Nephron (organoid): Measurements from ENCODE around the gene LSP1.

Experiments used
- H3K27ac Mint-ChIP-seq, 3 experiments: 2 replicates each; pipeline ENCODE4 v1.8.0; 2020; ENCODE audit warnings: mixed read lengths in 3 of 3, mild to moderate bottlenecking in 2 of 3, moderate library complexity in 1 of 3
- H3K27me3 Mint-ChIP-seq: 2 replicates; pipeline ENCODE4 v1.8.0; 2021; ENCODE audit warnings: low read depth, mild to moderate bottlenecking, moderate library complexity, mixed read lengths
- H3K36me3 Mint-ChIP-seq: 2 replicates; pipeline ENCODE4 v1.8.0; 2020; ENCODE audit warnings: low read depth, mixed read lengths
- H3K4me1 Mint-ChIP-seq: 2 replicates; pipeline ENCODE4 v1.8.0; 2020; ENCODE audit warnings: mixed read lengths
- H3K4me3 Mint-ChIP-seq, 3 experiments: 2 replicates each; pipeline ENCODE4 v1.8.0; 2020; ENCODE audit warnings: mild to moderate bottlenecking in 3 of 3, mixed read lengths in 3 of 3, moderate library complexity in 2 of 3
- H3K9me3 Mint-ChIP-seq: 2 replicates; pipeline ENCODE4 v1.8.0; 2020; ENCODE audit warnings: mixed read lengths
- CTCF ChIP-seq, 3 experiments: fragments of 200-600 bp; sonication (generic); IDR thresholded peaks; one replicate each; pipeline ENCODE4 v1.5.0; 2021; ENCODE audit warnings: antibody characterized with exemption in 3 of 3; ENCODE audit not compliant: unreplicated experiment in 3 of 3

LSP1 gene

GRCh38 chr11:1888811-1889210, 35.9 kb downstream of the LSP1 start:
- Mint-ChIP-seq H3K27ac (peak overlapping the region; percentile 45 to 77 (median 54)), H3K4me1 (peaks cover 6% of the 10 kb centered on the region), H3K4me3 (no peak overlapping the region), H3K36me3 (no peaks in the 10 kb centered on the region), H3K9me3 (no peaks in the 10 kb centered on the region), H3K27me3 (no peaks in the 10 kb centered on the region)
- no peak for TF ChIP-seq CTCF (IDR thresholded peaks at IDR 0.05; ENCODE audit: unreplicated experiment in 3 of 3)

GRCh38 chr11:1889224-1889930, 36.5 kb downstream of the LSP1 start:
- no peak overlapping the region for H3K4me3 Mint-ChIP-seq
- H3K9me3 Mint-ChIP-seq = no peaks in the 10 kb centered on the region
- no peaks in the 10 kb centered on the region for H3K36me3 Mint-ChIP-seq
- peak overlapping the region in 1 of 3 experiments; percentile 77 for H3K27ac Mint-ChIP-seq
- no peaks in the 10 kb centered on the region for H3K27me3 Mint-ChIP-seq
- TF ChIP-seq CTCF (IDR thresholded peaks at IDR 0.05; ENCODE audit: unreplicated experiment in 3 of 3) = no peak
- peaks cover 7% of the 10 kb centered on the region for H3K4me1 Mint-ChIP-seq

GRCh38 chr11:1889941-1890855, 37.3 kb downstream of the LSP1 start:
- H3K36me3 Mint-ChIP-seq = no peaks in the 10 kb centered on the region
- peaks cover 14% of the 10 kb centered on the region for H3K4me1 Mint-ChIP-seq
- no peak overlapping the region for H3K27ac Mint-ChIP-seq
- H3K9me3 Mint-ChIP-seq = no peaks in the 10 kb centered on the region
- no peak for TF ChIP-seq CTCF (IDR thresholded peaks at IDR 0.05; ENCODE audit: unreplicated experiment in 3 of 3)
- no peak overlapping the region for H3K4me3 Mint-ChIP-seq
- H3K27me3 Mint-ChIP-seq = peaks cover 5% of the 10 kb centered on the region

GRCh38 chr11:1890856-1891830, 38.3 kb downstream of the LSP1 start:
- H3K4me1 Mint-ChIP-seq = peaks cover 17% of the 10 kb centered on the region
- H3K9me3 Mint-ChIP-seq = no peaks in the 10 kb centered on the region
- H3K36me3 Mint-ChIP-seq = no peaks in the 10 kb centered on the region
- no peak overlapping the region for H3K4me3 Mint-ChIP-seq
- no peak overlapping the region for H3K27ac Mint-ChIP-seq
- TF ChIP-seq CTCF (IDR thresholded peaks at IDR 0.05; ENCODE audit: unreplicated experiment in 3 of 3) = no peak
- peaks cover 7% of the 10 kb centered on the region for H3K27me3 Mint-ChIP-seq

GRCh38 chr11:1891831-1892115, 38.9 kb downstream of the LSP1 start, which contains the start of gene PRR33:
PRR33 (minus strand) TSS chr11:1891895; CDS start chr11:1890584, 1,311 bp downstream.
- Mint-ChIP-seq H3K27ac (peak within 1 kb of the TSS in 2 of 3 experiments; percentile 26 to 69), H3K36me3 (no peaks in the 10 kb centered on the region), H3K4me1 (peaks cover 22% of the 10 kb centered on the region), H3K4me3 (no peak within 1 kb of the TSS), H3K27me3 (peaks cover 7% of the 10 kb centered on the region), H3K9me3 (no peaks in the 10 kb centered on the region)
- TF ChIP-seq CTCF (IDR thresholded peaks at IDR 0.05; ENCODE audit: unreplicated experiment in 3 of 3) = no peak
